CD4-positive, alpha-beta T cell treated with Interleukin-17A for 4 hours (primary cell): ENCODE results near the gene EXOC6B.
A peak's percentile ranks its signal among the peaks of the same experiment; 100 is the strongest.

Source experiments
- DNase-seq: peaks from one replicate; pipeline ENCODE4 v3.0.0-alpha.2; 2020; ENCODE audit warnings: mixed read lengths

Gene EXOC6B

GRCh38 chr2:72141032-72141645 lies 684.7 kb downstream of the EXOC6B start:
- DNase-seq = no peak

- DNase-seq = no peak
These were observed 685.2 kb downstream of the EXOC6B start for GRCh38 chr2:72140621-72140960.

GRCh38 chr2:72139874-72140620 lies 685.8 kb downstream of the EXOC6B start:
- DNase-seq = no peak

- DNase-seq = no peak
These were observed 686.4 kb downstream of the EXOC6B start for GRCh38 chr2:72139471-72139873.

GRCh38 chr2:72138921-72139381 lies 686.9 kb downstream of the EXOC6B start:
- DNase-seq = no peak

GRCh38 chr2:72138011-72138881 lies 687.6 kb downstream of the EXOC6B start:
- no peak for DNase-seq

GRCh38 chr2:72137498-72138010 lies 688.3 kb downstream of the EXOC6B start:
- DNase-seq = peak; percentile 61

- DNase-seq = no peak
These were observed 688.8 kb downstream of the EXOC6B start for GRCh38 chr2:72136933-72137497.

- DNase-seq = no peak
These were observed 689.5 kb downstream of the EXOC6B start for GRCh38 chr2:72136331-72136730.

- no peak for DNase-seq
These were observed 689.9 kb downstream of the EXOC6B start for GRCh38 chr2:72135921-72136320.

GRCh38 chr2:72134997-72135800 lies 690.6 kb downstream of the EXOC6B start:
- no peak for DNase-seq

GRCh38 chr2:72134408-72134996 lies 691.3 kb downstream of the EXOC6B start:
- DNase-seq = no peak

GRCh38 chr2:72133721-72134407 lies 692.0 kb downstream of the EXOC6B start:
- no peak for DNase-seq

- DNase-seq = no peak
These were observed 692.7 kb downstream of the EXOC6B start for GRCh38 chr2:72132981-72133720.

GRCh38 chr2:72131916-72132841 lies 693.7 kb downstream of the EXOC6B start:
- DNase-seq = no peak

GRCh38 chr2:72131371-72131891 lies 694.4 kb downstream of the EXOC6B start:
- DNase-seq = no peak

- no peak for DNase-seq
These were observed 695.0 kb downstream of the EXOC6B start for GRCh38 chr2:72130659-72131360.

- DNase-seq = no peak
These were observed 696.0 kb downstream of the EXOC6B start for GRCh38 chr2:72129681-72130340.
